Colonic mucosa (tissue), 4 donors: Measurements from ENCODE around the gene GOLGA8B. TPM values are rescaled to one million over a fixed set of nuclear protein-coding genes. Genes with fewer than 3 reads are reported as not detected.
"Not testable (repeated sequence)": the region's sequence is repeated elsewhere in the genome, so short reads cannot be mapped to it uniquely, and the experiment has no call there.

ENCODE experiments used
- DNase-seq: peaks from one replicate; pipeline ENCODE4 v3.0.0-alpha.2; 2020
- H3K27ac ChIP-seq: fragments of 200-600 bp; one replicate; pipeline ENCODE4 v1.8.0; 2021
- H3K27me3 ChIP-seq: fragments of 200-600 bp; one replicate; pipeline ENCODE4 v1.8.0; 2021
- H3K36me3 ChIP-seq: fragments of 200-600 bp; one replicate; pipeline ENCODE4 v1.8.0; 2021
- H3K4me1 ChIP-seq: fragments of 200-600 bp; one replicate; pipeline ENCODE4 v1.8.0; 2021; ENCODE audit warnings: mild to moderate bottlenecking
- H3K4me3 ChIP-seq: fragments of 200-600 bp; one replicate; pipeline ENCODE4 v1.8.0; 2021
- H3K9ac ChIP-seq, 2 donors: one replicate each; pipeline ENCODE4 v1.7.0; 2013; ENCODE audit warnings: control low read depth in 2 of 2, low read depth in 2 of 2, low read length in 2 of 2
- H3K9me3 ChIP-seq: fragments of 200-600 bp; one replicate; pipeline ENCODE4 v1.8.0; 2021
- intact Hi-C: fragments of 100-400 bp; cut with DNase I; formaldehyde crosslinking; loops from one replicate; pipeline ENCODE4 v1.14.1; 2022
- total RNA-seq, 2 donors: library from RNA; stranded (reverse); fragmentation: NEBNext Ultra II Directional in 1 of 2; extraction: Animal tissue kit (Norgen Biotek cat#: 25700) in 1 of 2; gene quantifications; one replicate each; pipeline ENCODE4 v1.2.1, GENCODE V29; 2021
- donor health status: healthy.
- donor health status: DM: no; HTN: no; CAD: no.
- donor health status: DM: no; HTN: no; CAD: no.

GOLGA8B gene
- total RNA-seq, 2 donors from 2014 or later = 10.2 to 20.7 TPM

DNA sequence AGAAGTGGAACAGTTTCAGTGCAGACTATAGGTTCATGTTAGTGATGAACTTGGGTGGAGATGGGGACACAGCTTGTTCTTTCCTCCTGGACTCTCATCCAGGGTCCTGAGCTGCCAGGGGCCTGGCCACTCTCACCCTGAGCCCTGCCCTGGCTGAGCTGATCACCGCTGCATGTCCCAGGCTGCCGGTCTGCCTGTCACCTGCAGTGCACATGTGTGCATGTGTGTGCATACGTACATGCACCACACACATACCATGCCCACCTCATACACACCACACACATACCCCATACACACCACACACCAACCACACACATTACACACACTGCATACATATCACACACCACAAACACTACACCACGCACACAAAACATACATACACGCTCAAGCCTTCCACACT is 29.3 kb downstream of the GOLGA8B start:
- H3K9me3 ChIP-seq, H3K27ac ChIP-seq, H3K36me3 ChIP-seq, DNase-seq, intact Hi-C loops, H3K27me3 ChIP-seq, H3K9ac ChIP-seq, H3K4me3 ChIP-seq, H3K4me1 ChIP-seq: not testable (repeated sequence)

GRCh38 chr15:34550129-34550528 is 33.3 kb downstream of the GOLGA8B start:
- intact Hi-C loops, DNase-seq, H3K27me3 ChIP-seq, H3K27ac ChIP-seq, H3K36me3 ChIP-seq, H3K9ac ChIP-seq, H3K9me3 ChIP-seq, H3K4me3 ChIP-seq, H3K4me1 ChIP-seq: not testable (repeated sequence)

- H3K4me3 ChIP-seq, H3K9me3 ChIP-seq, H3K36me3 ChIP-seq, H3K27ac ChIP-seq, H3K4me1 ChIP-seq, intact Hi-C loops, DNase-seq, H3K27me3 ChIP-seq, H3K9ac ChIP-seq: not testable (repeated sequence)
These were observed 34.1 kb downstream of the GOLGA8B start for GRCh38 chr15:34549381-34549809.

DNA sequence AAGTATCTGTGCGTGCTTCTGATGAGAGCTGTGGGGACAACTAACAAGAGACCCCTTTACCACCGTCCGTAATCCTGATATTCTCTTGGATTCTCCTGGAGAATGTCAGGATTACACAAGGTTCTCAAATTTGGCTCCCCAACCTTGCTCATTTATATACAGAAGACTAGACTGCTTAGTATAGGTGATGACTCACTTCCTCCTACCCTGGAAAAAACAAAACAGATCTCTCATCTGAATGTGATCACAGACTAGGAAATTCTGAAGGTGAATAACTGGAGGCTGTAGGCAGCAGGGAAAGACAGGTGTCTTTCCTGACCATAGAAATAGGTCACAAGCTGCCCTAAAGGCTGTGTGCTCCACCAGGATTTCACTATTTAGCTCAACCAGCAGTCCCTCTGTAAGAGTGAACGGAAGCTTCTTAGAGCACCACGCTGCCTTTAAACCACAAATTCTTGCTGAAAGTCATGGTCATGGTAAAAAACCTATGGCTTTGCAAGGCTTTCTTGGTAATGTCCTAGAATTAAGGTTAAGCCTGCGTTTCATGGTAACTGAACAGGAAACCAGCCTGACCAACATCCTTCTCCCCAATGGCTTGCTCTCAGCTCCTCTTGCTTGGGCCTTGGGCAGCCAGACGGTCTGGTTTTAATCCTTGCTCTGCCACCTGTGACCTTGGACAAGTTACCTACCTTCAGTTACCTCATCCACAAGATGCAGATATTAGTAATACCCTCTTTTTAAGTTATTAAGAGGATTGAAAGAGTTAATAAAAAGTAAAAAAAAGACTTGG is 39.4 kb downstream of the GOLGA8B start:
- H3K9me3 ChIP-seq, H3K4me3 ChIP-seq, intact Hi-C loops, H3K9ac ChIP-seq, H3K4me1 ChIP-seq, H3K27me3 ChIP-seq, DNase-seq, H3K36me3 ChIP-seq, H3K27ac ChIP-seq: not testable (repeated sequence)

DNA sequence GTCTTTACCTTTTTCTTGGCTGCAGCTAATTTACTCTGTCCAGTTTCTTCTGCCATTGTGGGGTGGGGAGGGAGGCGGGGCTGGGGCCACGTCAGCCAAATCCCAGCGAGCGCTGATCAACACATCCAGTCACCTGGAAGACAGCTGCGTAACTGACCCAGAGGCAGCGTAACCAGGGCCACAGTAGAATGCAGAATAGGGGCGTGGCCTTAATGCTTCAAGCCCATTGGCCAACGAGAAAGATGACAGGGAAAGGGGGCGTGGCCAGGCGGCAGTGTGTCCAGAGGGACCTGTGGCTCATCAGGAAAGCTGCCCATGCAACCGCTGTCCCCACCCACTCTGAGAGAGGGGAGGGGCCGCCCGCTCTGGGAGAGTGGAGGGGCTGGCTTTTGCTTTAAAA is 47.6 kb downstream of the GOLGA8B start:
- DNase-seq, H3K27me3 ChIP-seq, H3K9ac ChIP-seq, H3K27ac ChIP-seq, H3K4me1 ChIP-seq, H3K36me3 ChIP-seq, H3K4me3 ChIP-seq, H3K9me3 ChIP-seq, intact Hi-C loops: not testable (repeated sequence)

Other genes starting within 250 kb of the GOLGA8B start
- 10 to 100 TPM; 13.8 to 18.8 TPM for gene SLC12A6, start 245.9 kb downstream of the GOLGA8B start, total RNA-seq
- 100 to 1,000 TPM; 143 to 184 TPM for gene NOP10, start 240.5 kb downstream of the GOLGA8B start, total RNA-seq
- gene NUTM1, start 240.3 kb downstream of the GOLGA8B start, total RNA-seq = not detected
- 100 to 1,000 TPM; 174 to 175 TPM for gene LPCAT4, start 216.5 kb downstream of the GOLGA8B start, total RNA-seq
- 10 to 100 TPM; 10.8 to 24.2 TPM for gene GOLGA8A, start 145.8 kb downstream of the GOLGA8B start, total RNA-seq
- gene GJD2, start 171.3 kb upstream of the GOLGA8B start, total RNA-seq = not detected
- 1 to 10 TPM in 1 of 2 donors, not detected in 1; 4.9 TPM for gene ACTC1, start 211.9 kb upstream of the GOLGA8B start, total RNA-seq